SK-N-MC (cell line): ENCODE results near the gene MMP25.

ENCODE experiments used
- EZH2 ChIP-seq: fragments of 200-600 bp; sonication (generic); IDR thresholded peaks from one replicate; pipeline ENCODE4 v1.6.1; 2017; ENCODE audit warnings: antibody characterized with exemption
- FOXP2 ChIP-seq: optimal IDR thresholded peaks from 2 replicates; pipeline ENCODE3; 2011; ENCODE audit warnings: mild to moderate bottlenecking, moderate library complexity; ENCODE audit not compliant: insufficient read depth; ENCODE audit errors: extremely low read length, control extremely low read depth

GRCh38 chr16:3059723-3060242 is 13.4 kb downstream of the MMP25 start:
- TF ChIP-seq EZH2: no peak
- no peak for TF ChIP-seq FOXP2
